GM18508 (cell line): ENCODE results near the gene SCN2B.

ENCODE experiments used
- ATAC-seq: cut with Tn5 transposase; IDR thresholded peaks from one replicate; pipeline ENCODE4 v1.9.1; 2021; ENCODE audit warnings: moderate number of reproducible peaks; ENCODE audit not compliant: insufficient read depth, unreplicated experiment

SCN2B gene

DNA sequence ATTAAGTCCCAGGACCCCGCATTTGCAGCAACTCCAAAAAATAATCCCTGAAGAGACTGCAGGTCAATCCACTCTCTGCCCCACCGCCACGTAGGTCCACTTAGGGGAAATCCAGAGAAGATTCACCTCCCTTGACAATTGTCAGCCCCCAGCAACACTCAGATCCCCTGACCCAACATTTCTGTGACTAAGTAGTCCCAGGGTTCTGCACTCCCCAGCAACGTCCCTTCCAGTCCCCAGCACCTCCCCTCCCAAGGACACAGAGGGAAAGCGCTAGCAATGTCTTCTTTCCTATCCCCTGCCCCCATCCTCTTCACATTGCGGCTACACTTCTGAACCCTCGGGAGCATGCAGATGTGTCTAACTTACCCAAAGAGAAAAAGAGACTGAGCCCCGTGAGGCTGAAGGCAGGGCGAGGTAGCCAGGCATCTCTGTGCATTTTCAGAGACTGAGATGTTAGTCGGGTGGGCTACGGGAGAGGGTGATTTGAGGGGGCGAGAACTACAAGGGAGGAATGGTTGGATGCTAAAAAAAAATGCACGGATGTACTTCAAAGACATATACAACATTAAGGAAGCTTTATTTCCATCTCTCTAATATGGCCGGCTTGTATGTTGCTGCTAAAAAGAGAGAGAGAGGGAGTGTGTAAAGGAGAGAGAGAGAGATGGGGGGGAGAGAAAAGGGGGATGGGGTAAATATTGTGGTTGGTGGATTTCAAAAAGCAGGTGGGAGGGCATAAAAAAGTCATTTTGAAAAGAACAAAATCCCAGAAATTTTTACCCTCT, at the start of gene SCN2B:
Gene SCN2B, minus strand, starts transcription at position 647 of the 785 bp plus-strand sequence. Its CDS starts 208 bp downstream, at position 439.
- ATAC-seq, result no peak

GRCh38 chr11:118224511-118225188, 48.2 kb upstream of the SCN2B start, which contains the start of gene JAML:
TSS of gene JAML (minus strand) at chr11:118225011. CDS start at chr11:118214866, 10,145 bp downstream.
- ATAC-seq, result no peak

- no peak for ATAC-seq
These were observed 47.6 kb upstream of the SCN2B start for GRCh38 chr11:118223992-118224391.

DNA sequence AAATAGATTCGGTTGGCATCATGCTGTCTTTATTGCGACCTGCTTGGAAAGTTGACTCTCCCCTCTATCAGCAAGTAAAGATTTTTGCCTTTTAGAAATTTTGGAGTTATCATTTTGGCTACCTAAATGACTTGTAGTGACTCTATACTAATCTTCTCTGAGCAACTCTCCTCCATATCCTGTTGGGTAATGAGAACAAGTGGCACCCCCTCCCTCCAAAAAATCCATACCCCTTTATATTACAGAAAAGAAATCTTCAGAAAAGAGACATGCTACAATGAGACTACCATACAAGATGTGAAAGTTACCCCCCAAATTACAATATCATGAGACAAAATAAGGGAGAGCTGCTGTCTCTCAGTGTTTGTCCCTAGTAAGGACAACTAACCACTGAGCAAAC, 47.1 kb upstream of the SCN2B start:
- ATAC-seq, result no peak

GRCh38 chr11:118222437-118222836, 46.0 kb upstream of the SCN2B start:
- ATAC-seq, result no peak

GRCh38 chr11:118221419-118221818, 45.0 kb upstream of the SCN2B start:
- ATAC-seq, result no peak

DNA sequence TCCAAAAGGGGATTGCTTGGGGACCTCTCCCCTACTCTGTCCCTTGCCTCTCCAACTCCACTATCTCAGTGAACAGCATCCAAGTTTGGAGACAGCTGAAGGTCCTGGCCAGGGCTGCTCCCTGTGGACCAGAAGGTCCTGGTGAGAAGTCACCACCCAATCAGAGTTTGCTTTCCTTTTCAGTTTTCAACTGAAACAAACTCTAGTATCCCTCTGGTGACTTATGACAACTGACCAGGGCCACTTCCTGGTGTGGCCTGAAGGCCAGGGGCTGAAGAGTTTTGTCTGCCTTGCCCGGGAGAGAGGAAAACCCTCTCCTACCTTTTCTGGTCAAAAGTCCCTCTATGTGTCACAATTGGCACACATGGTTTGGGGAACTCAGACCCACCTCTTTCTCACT, 43.3 kb upstream of the SCN2B start:
- ATAC-seq, result no peak

DNA sequence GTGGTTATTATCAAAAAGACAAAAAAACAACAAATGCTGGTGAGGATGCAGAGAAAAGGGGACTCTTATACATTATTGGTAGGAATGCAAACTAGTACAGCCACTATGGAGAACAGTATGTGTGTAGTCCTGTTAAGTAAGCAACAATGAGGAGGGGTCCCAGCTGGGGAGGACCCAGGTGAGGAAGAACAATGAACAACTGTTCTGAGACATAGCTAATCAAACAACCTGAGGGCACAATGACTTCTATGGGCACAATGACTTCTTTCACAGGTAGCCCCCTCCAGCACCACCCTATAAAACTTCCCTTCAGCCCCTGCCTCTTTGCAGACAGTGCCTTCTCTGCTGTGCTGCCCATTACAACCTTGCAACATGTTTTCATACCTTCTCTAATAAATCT, 42.8 kb upstream of the SCN2B start:
- no peak for ATAC-seq

GRCh38 chr11:118217575-118217974, 41.1 kb upstream of the SCN2B start:
- ATAC-seq, result no peak

- ATAC-seq, result no peak
These were observed 40.4 kb upstream of the SCN2B start for GRCh38 chr11:118216621-118217481.

DNA sequence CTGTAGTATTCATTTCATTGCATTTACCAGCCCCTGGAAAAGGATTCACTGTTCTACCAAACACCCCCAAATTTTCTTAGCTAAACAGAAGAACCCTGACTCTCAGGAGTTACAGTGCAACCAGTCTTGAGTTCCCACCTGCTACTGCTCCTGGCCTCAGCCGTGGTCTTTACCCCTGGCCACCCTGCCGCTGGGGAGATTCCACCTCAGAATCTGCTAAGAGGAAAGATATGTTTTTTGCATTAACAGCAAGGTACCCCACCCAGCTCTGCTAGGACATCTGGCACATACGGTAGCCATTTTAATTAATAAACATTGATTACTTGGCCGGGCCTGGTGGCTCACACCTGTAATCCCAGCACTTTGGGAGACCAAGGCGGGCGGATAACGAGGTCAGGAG, 39.3 kb upstream of the SCN2B start:
- no peak for ATAC-seq

DNA sequence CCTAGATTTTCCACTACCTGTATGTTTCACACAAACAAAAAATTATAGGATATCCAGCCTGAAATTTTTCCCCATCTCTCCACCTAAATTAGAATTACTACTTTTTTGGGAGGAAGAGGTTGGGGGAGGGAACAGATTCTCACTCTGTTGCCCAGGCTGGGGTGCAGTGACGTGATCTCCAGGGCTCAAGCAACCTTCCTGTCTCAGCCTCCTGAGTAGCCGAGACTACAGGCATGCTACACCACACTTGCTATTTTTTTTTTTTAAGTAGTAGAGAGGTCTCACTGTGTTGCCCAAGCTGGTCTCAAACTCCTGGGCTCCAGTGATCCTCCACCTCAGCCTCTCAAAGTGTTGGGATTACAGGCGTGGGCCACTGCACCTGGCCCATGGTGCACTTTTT, 38.8 kb upstream of the SCN2B start:
- no peak for ATAC-seq

- no peak for ATAC-seq
These were observed 37.9 kb upstream of the SCN2B start for GRCh38 chr11:118214210-118214914.

GRCh38 chr11:118213781-118214180, 37.3 kb upstream of the SCN2B start:
- no peak for ATAC-seq

DNA sequence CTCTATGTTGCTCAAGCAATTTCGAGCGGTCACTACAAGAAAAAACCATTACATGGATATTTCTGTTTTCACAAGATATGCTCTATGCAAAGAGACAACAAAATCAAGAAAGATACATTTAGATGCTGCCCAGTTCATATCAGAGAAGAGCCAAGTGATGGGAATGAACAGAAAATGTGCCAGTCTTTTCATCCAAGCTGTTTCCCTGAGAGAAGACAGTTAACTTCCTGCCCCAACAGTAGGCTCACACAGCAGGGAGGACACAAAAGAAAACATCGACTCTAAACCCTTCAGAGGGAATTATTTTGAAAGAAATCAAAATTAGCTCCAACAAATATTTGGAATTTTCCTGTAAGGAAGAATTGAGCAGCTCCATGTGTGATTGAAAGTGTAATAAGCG, 36.8 kb upstream of the SCN2B start:
- ATAC-seq, result no peak

- no peak for ATAC-seq
These were observed 36.3 kb upstream of the SCN2B start for GRCh38 chr11:118212781-118213191.

- no peak for ATAC-seq
These were observed 35.8 kb upstream of the SCN2B start for GRCh38 chr11:118212131-118212725.

GRCh38 chr11:118211006-118211405, 34.6 kb upstream of the SCN2B start:
- ATAC-seq, result no peak

DNA sequence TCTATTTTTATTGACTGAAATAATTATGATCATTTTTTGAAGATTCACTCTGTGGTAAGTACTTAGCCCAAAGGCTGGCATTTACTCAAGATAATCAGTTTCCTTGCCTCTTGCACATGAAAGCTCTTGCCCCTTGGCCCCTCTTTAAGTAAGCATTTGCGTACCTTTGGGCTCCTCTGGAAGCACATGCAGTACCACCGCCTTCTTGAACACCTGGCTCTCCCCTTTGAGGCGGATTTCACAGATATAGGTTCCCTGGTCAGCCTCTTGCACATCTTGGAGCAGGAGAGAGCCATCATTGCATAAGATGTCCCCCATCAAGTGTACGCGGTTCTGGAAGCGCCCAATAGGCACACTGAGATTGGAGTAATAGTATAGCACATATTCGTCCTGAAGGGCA, 33.9 kb upstream of the SCN2B start:
- no peak for ATAC-seq

DNA sequence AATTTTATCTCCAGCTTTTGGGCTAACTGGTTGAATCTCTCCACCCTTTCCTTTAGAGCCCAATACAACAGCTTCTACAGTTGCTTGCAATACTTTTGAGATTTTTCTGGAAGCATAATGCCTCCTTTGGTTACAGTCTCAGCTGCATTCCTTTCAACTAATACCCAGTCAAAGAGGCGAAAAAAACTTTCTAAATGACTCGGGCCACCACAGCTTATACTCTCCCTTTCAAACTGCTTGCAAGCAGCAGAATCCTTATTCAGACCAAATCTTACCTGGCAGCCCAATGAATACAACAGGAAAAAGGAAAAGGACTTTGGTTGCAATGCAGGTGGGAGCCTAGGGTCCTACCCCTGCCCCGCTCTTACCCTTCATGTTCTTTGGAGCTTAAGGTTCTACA, 32.6 kb upstream of the SCN2B start:
- no peak for ATAC-seq
